ENCODE results near the gene TEX2. TPM values are rescaled to one million over a fixed set of nuclear protein-coding genes. Genes with fewer than 3 reads are reported as not detected.

TEX2 gene
- total RNA-seq, 2 experiments from 2014 or later, result 15.2 to 15.8 TPM

DNA sequence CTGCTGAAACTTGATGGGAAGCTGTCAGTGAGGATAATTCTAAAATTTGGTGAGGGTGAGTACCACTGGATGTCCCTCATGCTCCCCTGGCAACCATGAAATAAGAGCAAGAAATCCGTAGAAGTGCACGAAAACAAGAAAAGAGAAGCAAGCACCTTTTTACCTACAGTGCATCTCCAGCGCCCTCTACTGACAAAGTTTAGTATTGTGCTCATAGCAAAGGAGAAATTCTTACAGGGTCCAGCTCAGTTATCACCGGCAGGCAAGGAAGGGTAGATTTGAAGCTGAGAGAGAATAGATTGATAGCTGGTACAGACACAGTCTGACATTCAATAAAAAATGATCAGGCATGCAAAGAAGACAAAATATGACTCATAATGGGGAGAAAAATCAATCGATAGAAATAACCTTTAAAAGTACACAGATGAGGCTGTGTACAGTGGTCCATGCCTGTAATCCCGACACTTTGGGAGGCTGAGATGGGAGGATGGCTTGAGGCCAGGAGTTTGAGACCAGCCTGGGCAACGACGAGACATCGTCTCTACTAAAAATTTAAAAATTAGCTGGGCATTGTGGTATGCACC lies 28.3 kb upstream of the TEX2 start:
- Mint-ChIP-seq H3K36me3 (ENCODE audit: low read depth) (no peaks in the 10 kb centered on the region), H3K27me3 (no peaks in the 10 kb centered on the region), H3K9me3 (ENCODE audit: low read depth) (peaks cover 3% of the 10 kb centered on the region), H3K4me1 (no peaks in the 10 kb centered on the region), H3K27ac (no peak overlapping the region), H3K4me3 (no peak overlapping the region)
- CTCF ChIA-PET, result interaction anchor here (0.6 to 4.3 kb wide), 34 partner anchors 8 to 425 kb away, joined by 3 to 24 read pairs (median 4); no protein-coding TSS in a partner anchor
- POLR2A ChIA-PET, result interaction anchor here (1.2 kb wide), 1 partner anchor 146 kb away, joined by 4 read pairs; no protein-coding TSS in a partner anchor
- intact Hi-C loops (cut with DNase I, micrococcal nuclease), result no loop called here
- DNase-seq (peak; percentile 23), ATAC-seq (no peak)

DNA sequence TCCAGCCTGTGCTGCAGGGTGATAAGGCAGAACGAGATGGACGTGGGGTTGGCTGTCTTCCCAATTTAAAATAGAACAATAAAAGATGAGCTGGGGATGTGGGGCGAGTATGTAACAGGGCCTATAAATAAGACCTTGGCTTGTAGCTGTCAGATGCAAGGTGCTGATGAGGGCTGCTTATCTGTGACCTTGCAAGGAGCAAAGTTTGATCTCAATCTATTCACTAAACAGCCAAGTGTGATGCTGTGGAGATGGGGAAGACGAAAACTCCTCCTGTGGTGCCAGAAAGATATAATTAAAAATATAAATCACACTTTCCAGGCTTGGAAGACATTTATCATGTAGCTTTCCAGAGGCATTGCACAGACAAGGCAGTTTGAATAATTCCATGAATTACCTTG lies 26.7 kb upstream of the TEX2 start:
- Mint-ChIP-seq H3K4me3 (no peak overlapping the region), H3K27ac (no peak overlapping the region), H3K9me3 (ENCODE audit: low read depth) (peaks cover 3% of the 10 kb centered on the region), H3K27me3 (no peaks in the 10 kb centered on the region), H3K4me1 (no peaks in the 10 kb centered on the region), H3K36me3 (ENCODE audit: low read depth) (no peaks in the 10 kb centered on the region)
- ATAC-seq (no peak), DNase-seq (no peak)
- POLR2A ChIA-PET, result no interaction called here
- intact Hi-C loops (cut with DNase I, micrococcal nuclease), result loop anchor here in 1 of 2 experiments (10.0 kb wide), 1 partner anchor 375 kb away; the partner anchor contains the start of genes CSHL1 and GH1
- CTCF ChIA-PET, result interaction anchor here (0.7 to 4.3 kb wide), 10 partner anchors 8 to 261 kb away, joined by 3 to 24 read pairs (median 4); no protein-coding TSS in a partner anchor

DNA sequence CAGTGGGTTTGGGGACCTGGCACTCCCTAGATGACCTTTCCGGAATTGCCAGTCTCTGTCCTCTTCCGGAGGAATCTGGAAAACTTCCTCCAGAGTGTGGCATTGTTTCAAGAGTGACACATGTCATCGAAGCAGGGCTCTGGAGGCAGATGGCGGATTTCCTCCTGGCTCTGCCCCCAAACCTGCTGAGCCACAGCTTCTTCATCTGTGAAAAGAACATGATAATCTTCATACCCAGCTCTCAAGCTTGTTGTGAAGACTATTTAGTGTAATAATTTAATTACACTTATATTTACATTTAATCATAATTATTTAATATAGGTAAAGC lies 19.7 kb upstream of the TEX2 start:
- H3K4me1 Mint-ChIP-seq, result no peaks in the 10 kb centered on the region
- no peaks in the 10 kb centered on the region for H3K27me3 Mint-ChIP-seq
- ATAC-seq (no peak), DNase-seq (no peak)
- no peak overlapping the region for H3K27ac Mint-ChIP-seq
- intact Hi-C loops (cut with DNase I, micrococcal nuclease), result loop anchor here (1.0 to 10.0 kb wide), 8 partner anchors 20 to 372 kb away; partner anchors contain the start of genes CSHL1 (in 2 of the 2), ERN1 (in 1 of the 2), GH1 (in 1 of the 2) and TEX2 (in 1 of the 2)
- H3K4me3 Mint-ChIP-seq, result no peak overlapping the region
- ChIA-PET CTCF (interaction anchor here (1.0 to 2.6 kb wide), 14 partner anchors 8 to 278 kb away, joined by 3 to 24 read pairs (median 10); no protein-coding TSS in a partner anchor), POLR2A (no interaction called here)
- H3K9me3 Mint-ChIP-seq (ENCODE audit: low read depth), result no peaks in the 10 kb centered on the region
- H3K36me3 Mint-ChIP-seq (ENCODE audit: low read depth), result no peaks in the 10 kb centered on the region

DNA sequence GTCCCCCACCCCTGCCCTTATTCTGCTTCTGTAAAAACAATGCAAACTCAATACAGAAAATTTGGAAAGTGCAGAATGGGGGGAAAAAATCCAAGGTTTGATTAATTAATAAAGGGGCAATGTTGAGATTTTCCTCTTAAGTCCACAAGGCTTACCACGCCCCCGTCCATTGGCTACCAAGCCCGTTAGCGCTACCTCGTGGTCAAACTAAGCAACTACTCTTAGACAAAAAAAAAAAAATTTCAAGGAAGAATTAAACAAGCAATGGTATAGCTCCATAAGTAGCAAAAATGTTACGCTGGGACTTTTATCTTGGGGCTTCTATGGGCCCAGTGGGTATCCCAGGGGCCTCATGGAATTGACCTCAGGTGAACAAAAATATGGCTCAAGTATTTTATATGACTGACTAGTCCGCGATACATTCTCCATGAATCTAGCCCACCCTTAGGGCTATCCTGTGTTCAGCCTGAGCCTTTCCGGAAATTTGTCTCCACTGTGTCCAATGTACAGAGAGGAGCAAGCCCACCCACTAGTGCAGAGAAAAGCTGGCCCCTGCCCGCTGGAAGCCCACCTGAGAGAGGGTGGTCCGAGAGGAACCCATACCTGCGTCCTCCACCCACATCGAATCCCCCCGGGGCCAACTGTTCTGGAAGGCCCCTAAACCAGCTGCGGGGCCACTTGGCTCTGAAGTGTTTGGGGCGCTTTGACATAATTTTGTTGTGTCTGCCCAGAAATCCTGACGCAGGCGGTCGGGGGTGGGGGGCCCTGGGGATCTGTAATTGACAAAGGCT lies 19.1 kb upstream of the TEX2 start:
- no peak overlapping the region for H3K27ac Mint-ChIP-seq
- ChIA-PET CTCF (interaction anchor here (0.6 to 2.6 kb wide), 32 partner anchors 9 to 375 kb away, joined by 3 to 24 read pairs (median 4); partner anchors contain the start of gene CSHL1), POLR2A (interaction anchor here (0.6 to 1.0 kb wide), 4 partner anchors 64 to 214 kb away, joined by 3 to 4 read pairs (median 4); no protein-coding TSS in a partner anchor)
- no peaks in the 10 kb centered on the region for H3K27me3 Mint-ChIP-seq
- no peaks in the 10 kb centered on the region for H3K4me1 Mint-ChIP-seq
- no peaks in the 10 kb centered on the region for H3K9me3 Mint-ChIP-seq (ENCODE audit: low read depth)
- intact Hi-C loops (cut with DNase I, micrococcal nuclease), result loop anchor here (1.0 to 10.0 kb wide), 8 partner anchors 19 to 371 kb away; partner anchors contain the start of genes CSHL1 (in 2 of the 2), ERN1 (in 1 of the 2), GH1 (in 1 of the 2) and TEX2 (in 1 of the 2)
- DNase-seq (peak; percentile 76), ATAC-seq (peak; percentile 51)
- no peak overlapping the region for H3K4me3 Mint-ChIP-seq
- no peaks in the 10 kb centered on the region for H3K36me3 Mint-ChIP-seq (ENCODE audit: low read depth)

DNA sequence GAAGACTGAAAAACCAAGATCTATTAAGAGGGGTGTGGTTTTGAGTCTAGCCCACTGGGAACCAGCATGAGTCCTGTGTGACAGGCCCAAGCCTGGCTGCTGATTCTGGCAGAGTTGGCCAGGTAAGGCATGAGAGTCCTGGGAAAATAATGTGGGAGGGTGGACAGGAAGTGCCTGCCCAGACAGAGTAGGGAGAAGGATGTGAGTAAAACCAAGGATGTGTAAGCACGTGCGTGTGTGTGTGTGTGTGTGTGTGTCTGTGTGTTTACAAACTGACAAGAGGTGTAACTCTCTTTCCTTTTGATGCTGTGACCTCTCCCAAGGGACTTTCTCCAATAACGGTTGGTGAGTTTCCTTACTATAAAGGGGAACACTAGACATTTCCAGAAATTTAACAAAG lies 15.6 kb upstream of the TEX2 start:
- intact Hi-C loops (cut with DNase I, micrococcal nuclease), result no loop called here
- Mint-ChIP-seq H3K27me3 (no peaks in the 10 kb centered on the region), H3K27ac (no peak overlapping the region), H3K4me3 (no peak overlapping the region), H3K36me3 (ENCODE audit: low read depth) (no peaks in the 10 kb centered on the region), H3K4me1 (no peaks in the 10 kb centered on the region), H3K9me3 (ENCODE audit: low read depth) (no peaks in the 10 kb centered on the region)
- ATAC-seq, result no peak
- DNase-seq, result peak; percentile 27
- POLR2A ChIA-PET, result interaction anchor here (0.9 kb wide), 1 partner anchor 133 kb away, joined by 6 read pairs; no protein-coding TSS in a partner anchor
- CTCF ChIA-PET, result interaction anchor here (1.3 to 1.7 kb wide), 2 partner anchors 11 to 215 kb away, joined by 3 read pairs; no protein-coding TSS in a partner anchor

DNA sequence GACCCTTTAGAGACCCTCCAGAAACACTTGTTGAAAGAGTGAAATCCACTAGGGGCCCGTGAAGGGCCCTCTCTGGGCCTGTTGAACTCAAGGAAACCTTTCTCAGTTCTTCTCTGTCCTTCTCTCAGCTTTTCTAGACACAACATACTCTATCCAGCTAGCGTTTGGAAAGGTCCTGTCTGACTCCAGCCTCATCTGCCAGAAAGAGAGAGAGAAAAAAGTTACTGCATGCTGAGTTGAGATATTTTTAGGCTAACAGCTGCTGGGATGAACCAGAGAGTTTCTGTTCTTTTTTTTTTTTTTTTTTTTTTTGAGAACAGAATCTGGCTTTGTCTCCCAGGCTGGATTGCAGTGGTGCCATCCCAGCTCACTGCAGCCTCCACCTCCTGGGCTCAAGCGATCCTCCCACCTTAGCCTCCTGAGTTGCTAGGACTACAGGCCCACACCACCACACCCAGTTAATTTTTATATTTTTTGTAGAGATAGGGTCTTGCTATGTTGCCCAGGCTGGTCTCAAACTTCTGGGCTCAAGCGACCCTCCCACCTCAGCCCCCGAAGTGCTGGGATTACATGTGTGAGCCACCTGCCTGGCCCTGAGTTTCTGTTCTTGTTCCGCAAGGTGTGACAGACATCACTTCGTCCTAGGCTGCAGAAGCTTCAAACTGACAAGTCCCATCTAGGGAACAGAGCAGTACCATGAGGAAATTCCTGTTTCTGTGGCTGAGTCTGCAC lies 14.9 kb upstream of the TEX2 start:
- no peaks in the 10 kb centered on the region for H3K9me3 Mint-ChIP-seq (ENCODE audit: low read depth)
- POLR2A ChIA-PET, result no interaction called here

GRCh38 chr17:64276961-64277505 lies 14.0 kb upstream of the TEX2 start:
- CTCF ChIA-PET, result interaction anchor here (0.6 to 0.7 kb wide), 3 partner anchors 40 to 213 kb away, joined by 3 to 5 read pairs (median 3); no protein-coding TSS in a partner anchor
- H3K4me3 Mint-ChIP-seq, result no peak overlapping the region
- H3K36me3 Mint-ChIP-seq (ENCODE audit: low read depth), result no peaks in the 10 kb centered on the region
- POLR2A ChIA-PET, result interaction anchor here (0.6 kb wide), 1 partner anchor 273 kb away, joined by 3 read pairs; no protein-coding TSS in a partner anchor
- H3K9me3 Mint-ChIP-seq (ENCODE audit: low read depth), result no peaks in the 10 kb centered on the region
- H3K27ac Mint-ChIP-seq, result no peak overlapping the region
- no peaks in the 10 kb centered on the region for H3K27me3 Mint-ChIP-seq
- ATAC-seq (no peak), DNase-seq (no peak)
- peaks cover 3% of the 10 kb centered on the region for H3K4me1 Mint-ChIP-seq
- intact Hi-C loops (cut with DNase I, micrococcal nuclease), result no loop called here

More for the DNA sequence above, 14.9 kb upstream of the TEX2 start:
- ATAC-seq, result no peak
- no peak for DNase-seq
- no peak overlapping the region for H3K27ac Mint-ChIP-seq
- CTCF ChIA-PET, result interaction anchor here (0.7 to 1.0 kb wide), 2 partner anchors 13 to 253 kb away, joined by 4 read pairs; no protein-coding TSS in a partner anchor
- intact Hi-C loops (cut with DNase I, micrococcal nuclease), result no loop called here
- H3K4me3 Mint-ChIP-seq, result no peak overlapping the region
- peaks cover 2% of the 10 kb centered on the region for H3K4me1 Mint-ChIP-seq
- H3K36me3 Mint-ChIP-seq (ENCODE audit: low read depth), result no peaks in the 10 kb centered on the region
- no peaks in the 10 kb centered on the region for H3K27me3 Mint-ChIP-seq

GRCh38 chr17:64275016-64275415 lies 12.0 kb upstream of the TEX2 start:
- POLR2A ChIA-PET, result no interaction called here
- Mint-ChIP-seq H3K4me1 (peaks cover 19% of the 10 kb centered on the region), H3K4me3 (no peak overlapping the region), H3K36me3 (ENCODE audit: low read depth) (no peaks in the 10 kb centered on the region), H3K9me3 (ENCODE audit: low read depth) (peaks cover 2% of the 10 kb centered on the region), H3K27me3 (no peaks in the 10 kb centered on the region), H3K27ac (no peak overlapping the region)
- no peak for ATAC-seq
- DNase-seq, result no peak
- intact Hi-C loops (cut with DNase I, micrococcal nuclease), result no loop called here
- CTCF ChIA-PET, result interaction anchor here (0.9 to 1.7 kb wide), 2 partner anchors 38 to 218 kb away, joined by 4 read pairs; no protein-coding TSS in a partner anchor

DNA sequence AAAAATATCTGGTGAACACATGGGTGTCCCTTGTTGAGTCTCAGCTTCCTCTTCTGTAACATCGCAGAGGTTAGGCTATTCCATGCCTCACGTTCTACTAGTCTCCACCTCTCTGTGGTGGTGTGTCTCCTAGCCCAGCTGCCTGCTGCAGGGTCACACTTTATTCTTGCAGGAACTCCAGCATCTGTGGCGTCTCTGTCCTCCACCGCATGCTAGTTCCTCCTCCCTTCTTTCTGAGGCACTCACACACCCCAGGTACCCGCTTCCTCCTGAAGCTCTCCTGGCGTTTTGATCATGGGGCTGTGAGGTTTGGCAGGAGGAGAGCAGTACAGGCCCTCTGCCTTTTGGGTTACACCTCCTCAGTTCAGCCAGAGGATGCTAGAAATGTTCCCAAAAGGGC lies 9.9 kb upstream of the TEX2 start:
- peak; percentile 30 for ATAC-seq

DNA sequence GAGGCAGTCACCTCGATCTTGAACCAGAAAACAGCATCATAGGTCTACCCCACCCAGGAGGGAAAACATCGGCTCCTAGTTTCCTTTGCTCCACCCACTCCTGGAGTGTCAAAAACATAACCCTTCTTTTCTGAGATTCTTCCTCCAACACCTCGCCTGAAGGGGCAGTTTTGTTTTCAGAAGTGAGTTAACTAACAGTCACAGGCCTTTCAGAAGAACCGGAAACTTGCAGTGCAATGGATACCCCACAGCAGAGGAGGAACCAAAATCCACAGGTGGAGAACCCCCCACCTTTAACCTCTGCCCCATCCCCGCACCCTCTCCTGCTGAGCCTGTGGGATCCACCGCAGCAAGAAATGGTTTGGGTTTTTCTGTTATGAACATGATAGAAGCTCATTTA lies 7.8 kb upstream of the TEX2 start:
- POLR2A ChIA-PET, result no interaction called here
- Mint-ChIP-seq H3K9me3 (ENCODE audit: low read depth) (peaks cover 2% of the 10 kb centered on the region), H3K27me3 (no peaks in the 10 kb centered on the region), H3K4me3 (no peak overlapping the region), H3K27ac (peak overlapping the region; percentile 43), H3K4me1 (peaks cover 24% of the 10 kb centered on the region), H3K36me3 (ENCODE audit: low read depth) (no peaks in the 10 kb centered on the region)
- DNase-seq, result no peak
- CTCF ChIA-PET, result interaction anchor here (0.8 to 2.8 kb wide), 4 partner anchors 9 to 123 kb away, joined by 3 to 9 read pairs (median 6); no protein-coding TSS in a partner anchor
- intact Hi-C loops (cut with DNase I, micrococcal nuclease), result no loop called here
- peak; percentile 60 for ATAC-seq

More for the DNA sequence above, 9.9 kb upstream of the TEX2 start:
- POLR2A ChIA-PET, result no interaction called here
- H3K4me1 Mint-ChIP-seq, result peaks cover 24% of the 10 kb centered on the region
- no peak overlapping the region for H3K27ac Mint-ChIP-seq
- no peaks in the 10 kb centered on the region for H3K36me3 Mint-ChIP-seq (ENCODE audit: low read depth)
- no peak for DNase-seq
- CTCF ChIA-PET, result interaction anchor here (1.3 kb wide), 1 partner anchor 8 kb away, joined by 4 read pairs; no protein-coding TSS in a partner anchor
- peaks cover 2% of the 10 kb centered on the region for H3K9me3 Mint-ChIP-seq (ENCODE audit: low read depth)
- H3K27me3 Mint-ChIP-seq, result no peaks in the 10 kb centered on the region
- intact Hi-C loops (cut with DNase I, micrococcal nuclease), result no loop called here
- no peak overlapping the region for H3K4me3 Mint-ChIP-seq

All from activated CD4-positive, alpha-beta T cell treated with anti-CD3 and anti-CD28 coated beads for 36 hours (primary cell).